ENCODE data around the gene FHIT.

The FHIT gene

DNA sequence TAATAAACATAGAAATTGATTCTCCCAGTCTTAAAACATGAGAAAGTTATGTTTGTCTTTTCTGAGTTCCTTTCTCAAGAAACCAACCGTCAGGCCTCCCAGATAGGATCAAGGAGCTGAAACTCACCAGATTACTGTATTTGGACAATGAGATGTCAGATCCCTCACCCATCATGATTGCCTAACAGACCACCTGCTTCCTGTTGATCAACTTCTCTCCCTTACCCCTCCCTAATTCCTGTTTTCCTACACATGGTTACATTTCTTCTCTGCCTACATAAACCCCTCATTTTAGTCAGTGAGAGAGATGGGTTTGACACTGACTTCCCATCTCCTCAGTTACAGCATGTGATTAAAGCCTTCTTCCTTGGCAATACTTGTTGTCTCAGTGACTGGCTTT is 917.5 kb downstream of the FHIT start:
- TF ChIP-seq POLR2AphosphoS5 (IDR thresholded peaks at IDR 0.05; ENCODE audit: low read depth, low read length) (no peak), TAF1 (IDR thresholded peaks at IDR 0.05; ENCODE audit: borderline replicate concordance, insufficient read depth, low read length) (no peak), SIN3A (IDR thresholded peaks at IDR 0.05; ENCODE audit: borderline replicate concordance, insufficient read depth, low read length) (no peak), FOXP2 (optimal IDR thresholded peaks at IDR 0.05; ENCODE audit: borderline replicate concordance, extremely low read depth, extremely low read length, insufficient read depth) (no peak), REST (IDR thresholded peaks at IDR 0.05; ENCODE audit: insufficient read depth in 1 of 2, low read depth in 2 of 2, low read length in 2 of 2) (no peak)

GRCh38 chr3:60330107-60330506 is 921.1 kb downstream of the FHIT start:
- TF ChIP-seq TAF1 (IDR thresholded peaks at IDR 0.05; ENCODE audit: borderline replicate concordance, insufficient read depth, low read length) (no peak), POLR2AphosphoS5 (IDR thresholded peaks at IDR 0.05; ENCODE audit: low read depth, low read length) (no peak), FOXP2 (optimal IDR thresholded peaks at IDR 0.05; ENCODE audit: borderline replicate concordance, extremely low read depth, extremely low read length, insufficient read depth) (no peak)

GRCh38 chr3:60325610-60326170 is 925.6 kb downstream of the FHIT start:
- TF ChIP-seq FOXP2 (optimal IDR thresholded peaks at IDR 0.05; ENCODE audit: borderline replicate concordance, extremely low read depth, extremely low read length, insufficient read depth) (no peak), TAF1 (IDR thresholded peaks at IDR 0.05; ENCODE audit: borderline replicate concordance, insufficient read depth, low read length) (no peak), SIN3A (IDR thresholded peaks at IDR 0.05; ENCODE audit: borderline replicate concordance, insufficient read depth, low read length) (no peak), REST (IDR thresholded peaks at IDR 0.05; ENCODE audit: insufficient read depth in 1 of 2, low read depth in 2 of 2, low read length in 2 of 2) (no peak), POLR2AphosphoS5 (IDR thresholded peaks at IDR 0.05; ENCODE audit: low read depth, low read length) (no peak)

GRCh38 chr3:60323651-60324050 is 927.6 kb downstream of the FHIT start:
- TF ChIP-seq REST (IDR thresholded peaks at IDR 0.05; ENCODE audit: insufficient read depth in 1 of 2, low read depth in 2 of 2, low read length in 2 of 2) = no peak

GRCh38 chr3:60323180-60323579 is 928.1 kb downstream of the FHIT start:
- TF ChIP-seq FOXP2 (optimal IDR thresholded peaks at IDR 0.05; ENCODE audit: borderline replicate concordance, extremely low read depth, extremely low read length, insufficient read depth) (no peak), REST (IDR thresholded peaks at IDR 0.05; ENCODE audit: insufficient read depth in 1 of 2, low read depth in 2 of 2, low read length in 2 of 2) (no peak), SIN3A (IDR thresholded peaks at IDR 0.05; ENCODE audit: borderline replicate concordance, insufficient read depth, low read length) (no peak), TAF1 (IDR thresholded peaks at IDR 0.05; ENCODE audit: borderline replicate concordance, insufficient read depth, low read length) (no peak), POLR2AphosphoS5 (IDR thresholded peaks at IDR 0.05; ENCODE audit: low read depth, low read length) (no peak)
